Smooth muscle cell (in vitro differentiated cells): Measurements from ENCODE around the gene GALNT9. TPM values are rescaled to one million over a fixed set of nuclear protein-coding genes. Genes with fewer than 3 reads are reported as not detected.

ENCODE experiments used
- DNase-seq: peaks from one replicate; lab custom pipeline; 2025; ENCODE audit not compliant: unreplicated experiment; lab: John Stamatoyannopoulos, UW
- H2AFZ ChIP-seq: fragments of 200-600 bp; sonication (generic); 2 replicates; pipeline ENCODE4 v1.6.0; 2016; ENCODE audit warnings: antibody characterized with exemption, low read depth, mild to moderate bottlenecking
- H3F3A ChIP-seq: fragments of 200-600 bp; sonication (generic); 2 replicates; pipeline ENCODE4 v1.6.0; 2017; ENCODE audit warnings: antibody characterized with exemption, low read depth
- H3K27ac ChIP-seq: fragments of 200-600 bp; sonication (generic); 2 replicates; pipeline ENCODE4 v1.5.1; 2016; ENCODE audit warnings: low read depth, mild to moderate bottlenecking
- H3K27me3 ChIP-seq: fragments of 200-600 bp; sonication (generic); 2 replicates; pipeline ENCODE4 v1.6.1; 2016; ENCODE audit warnings: low read depth, mild to moderate bottlenecking
- H3K36me3 ChIP-seq: fragments of 200-600 bp; sonication (generic); 2 replicates; pipeline ENCODE4 v1.5.1; 2016; ENCODE audit warnings: low read depth
- H3K4me1 ChIP-seq: fragments of 200-600 bp; sonication (generic); 2 replicates; pipeline ENCODE4 v1.5.1; 2016; ENCODE audit warnings: low read depth
- H3K4me2 ChIP-seq: fragments of 200-600 bp; sonication (generic); 2 replicates; pipeline ENCODE4 v1.6.0; 2016; ENCODE audit warnings: mild to moderate bottlenecking
- H3K4me3 ChIP-seq: fragments of 200-600 bp; sonication (generic); 2 replicates; pipeline ENCODE4 v1.5.1; 2016; ENCODE audit warnings: mild to moderate bottlenecking
- H3K79me2 ChIP-seq: fragments of 200-600 bp; sonication (generic); 2 replicates; pipeline ENCODE4 v1.6.0; 2016; ENCODE audit warnings: low read depth, mild to moderate bottlenecking
- H3K9ac ChIP-seq: fragments of 200-600 bp; sonication (generic); 2 replicates; pipeline ENCODE4 v1.6.0; 2016; ENCODE audit warnings: low read depth
- H3K9me3 ChIP-seq: fragments of 200-600 bp; sonication (generic); replicated peaks from 2 replicates; pipeline ENCODE4 v1.5.1; 2016; ENCODE audit warnings: low read depth
- H4K20me1 ChIP-seq: fragments of 200-600 bp; sonication (generic); 2 replicates; pipeline ENCODE4 v1.6.0; 2016; ENCODE audit warnings: low read depth
- CTCF ChIP-seq: fragments of 200-600 bp; sonication (generic); IDR thresholded peaks from 2 replicates; pipeline ENCODE4 v1.5.1; 2017; ENCODE audit warnings: borderline replicate concordance, mild to moderate bottlenecking, antibody characterized with exemption; ENCODE audit not compliant: insufficient read depth, poor library complexity, severe bottlenecking
- WGBS: methylation state at CpG from one replicate; pipeline ENCODE4 v1.1.7; 2016; ENCODE audit warnings: low lambda C conversion rate; 5-methylcytosine and 5-hydroxymethylcytosine counted together
- polyA plus RNA-seq: library from polyadenylated mRNA; unstranded; fragments of >200 nt; fragmentation: Nextera tagmentation; extraction: Ambion mirVana; gene quantifications from 2 replicates; pipeline ENCODE4 v1.2.1, GENCODE V29; 2016
- total RNA-seq: library from RNA; depleted of rRNA; stranded (reverse); fragments of >200 nt; gene quantifications from 2 replicates; pipeline ENCODE4 v1.2.3, GENCODE V29; 2014

Gene GALNT9
- total and polyA plus RNA-seq, 2 experiments from 2014 or later = 1.1 TPM; not detected in 1

DNA sequence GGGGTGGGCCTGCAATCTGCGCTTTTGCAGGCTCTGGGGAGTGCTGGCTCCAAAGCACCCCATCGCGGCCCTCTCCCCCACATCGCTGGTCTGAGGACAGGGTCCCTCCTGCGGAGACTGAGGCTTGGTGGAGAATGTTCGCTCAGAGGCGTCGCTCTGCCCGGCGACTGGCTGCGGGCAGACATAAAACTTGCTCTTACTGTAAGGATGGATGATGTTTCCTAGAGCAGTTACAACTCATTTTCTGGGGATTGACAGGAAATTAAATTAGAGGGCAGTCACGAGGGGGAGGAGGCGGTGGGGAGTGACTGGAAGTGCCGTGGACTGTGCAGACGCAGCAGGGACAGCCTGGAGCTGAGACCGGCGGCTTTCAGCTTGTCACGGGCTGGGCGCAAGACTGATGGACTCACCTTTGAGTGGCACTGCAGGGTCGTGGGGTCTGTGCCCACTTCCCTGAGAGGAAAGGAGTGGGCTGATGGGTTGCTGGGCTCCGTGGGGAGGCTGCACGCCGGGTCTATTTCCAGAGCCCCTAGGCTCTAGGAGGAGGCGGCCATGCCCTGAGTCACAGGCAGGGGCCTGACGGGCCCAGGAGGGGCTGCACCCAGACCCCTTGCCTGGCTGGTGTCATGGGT, 152.4 kb downstream of the GALNT9 start:
- Histone ChIP-seq H3F3A (no peaks in the 10 kb centered on the region), H3K4me2 (no peak overlapping the region), H3K9ac (no peak overlapping the region), H4K20me1 (no peaks in the 10 kb centered on the region), H3K4me3 (no peak overlapping the region), H2AFZ (no peak overlapping the region), H3K9me3 (no peaks in the 10 kb centered on the region), H3K36me3 (no peaks in the 10 kb centered on the region), H3K27me3 (peaks cover 13% of the 10 kb centered on the region), H3K4me1 (no peaks in the 10 kb centered on the region), H3K79me2 (no peaks in the 10 kb centered on the region), H3K27ac (no peak overlapping the region)
- DNase-seq = no peak
- no peak for TF ChIP-seq CTCF
- 88% methylated on average over 25 of the region's 25 CpGs for WGBS

GRCh38 chr12:132176385-132176919, 152.9 kb downstream of the GALNT9 start:
- H3K4me2 ChIP-seq = no peak overlapping the region
- no peaks in the 10 kb centered on the region for H3K79me2 ChIP-seq
- no peak overlapping the region for H3K9ac ChIP-seq
- no peaks in the 10 kb centered on the region for H3K36me3 ChIP-seq
- no peak overlapping the region for H3K27ac ChIP-seq
- no peak overlapping the region for H3K4me3 ChIP-seq
- no peak for DNase-seq
- H3F3A ChIP-seq = no peaks in the 10 kb centered on the region
- WGBS = 89% methylated on average over 19 of the region's 19 CpGs
- H3K4me1 ChIP-seq = no peaks in the 10 kb centered on the region
- no peak overlapping the region for H2AFZ ChIP-seq
- H3K27me3 ChIP-seq = peaks cover 18% of the 10 kb centered on the region
- TF ChIP-seq CTCF = no peak
- no peaks in the 10 kb centered on the region for H4K20me1 ChIP-seq
- H3K9me3 ChIP-seq = no peaks in the 10 kb centered on the region

- H3K9ac ChIP-seq = no peak overlapping the region
- 93% methylated on average over 32 of the region's 35 CpGs for WGBS
- no peak overlapping the region for H3K4me3 ChIP-seq
- H4K20me1 ChIP-seq = no peaks in the 10 kb centered on the region
- H3K27me3 ChIP-seq = peaks cover 19% of the 10 kb centered on the region
- TF ChIP-seq CTCF = no peak
- H3K36me3 ChIP-seq = no peaks in the 10 kb centered on the region
- no peaks in the 10 kb centered on the region for H3K4me1 ChIP-seq
- H3F3A ChIP-seq = no peaks in the 10 kb centered on the region
- no peak overlapping the region for H3K27ac ChIP-seq
- H3K4me2 ChIP-seq = no peak overlapping the region
- DNase-seq = no peak
- H2AFZ ChIP-seq = no peak overlapping the region
- no peaks in the 10 kb centered on the region for H3K9me3 ChIP-seq
- no peaks in the 10 kb centered on the region for H3K79me2 ChIP-seq
Measured at GRCh38 chr12:132175496-132176384, 153.6 kb downstream of the GALNT9 start.
